GM10847 (cell line): ENCODE results near the gene LYPLA2.
A peak's percentile ranks its signal among the peaks of the same experiment; 100 is the strongest.

ENCODE experiments used
- POLR2A ChIP-seq: IDR thresholded peaks from 2 replicates; pipeline ENCODE4 v1.6.1; 2011; ENCODE audit not compliant: insufficient read length; ENCODE audit errors: extremely low read depth

Gene LYPLA2

GRCh38 chr1:23790696-23791515 is at the start of gene LYPLA2:
Gene LYPLA2 (plus strand): TSS chr1:23791145. CDS start chr1:23792683, 1,538 bp downstream.
- peak; percentile 54 for TF ChIP-seq POLR2A

GRCh38 chr1:23741609-23742008 is 49.3 kb upstream of the LYPLA2 start:
- TF ChIP-seq POLR2A = no peak

- no peak for TF ChIP-seq POLR2A
Observed at GRCh38 chr1:23742670-23743286, 48.2 kb upstream of the LYPLA2 start.

GRCh38 chr1:23743287-23744152 is 47.4 kb upstream of the LYPLA2 start, which contains the start of gene ELOA:
Gene ELOA (plus strand): TSS chr1:23743471. CDS start chr1:23743504, 33 bp downstream.
- TF ChIP-seq POLR2A = peak; percentile 88

GRCh38 chr1:23745515-23745914 is 45.4 kb upstream of the LYPLA2 start:
- no peak for TF ChIP-seq POLR2A

- no peak for TF ChIP-seq POLR2A
Observed at GRCh38 chr1:23748016-23748415, 42.9 kb upstream of the LYPLA2 start.

GRCh38 chr1:23751050-23751814 is 39.7 kb upstream of the LYPLA2 start:
- no peak for TF ChIP-seq POLR2A

GRCh38 chr1:23751815-23752200 is 39.1 kb upstream of the LYPLA2 start:
- TF ChIP-seq POLR2A = no peak

- no peak for TF ChIP-seq POLR2A
Observed at GRCh38 chr1:23752909-23753308, 38.0 kb upstream of the LYPLA2 start.

- no peak for TF ChIP-seq POLR2A
Observed at GRCh38 chr1:23756676-23757075, 34.3 kb upstream of the LYPLA2 start.

GRCh38 chr1:23757812-23758211 is 33.1 kb upstream of the LYPLA2 start:
- TF ChIP-seq POLR2A = no peak

GRCh38 chr1:23759277-23759676 is 31.7 kb upstream of the LYPLA2 start:
- TF ChIP-seq POLR2A = no peak

- TF ChIP-seq POLR2A = no peak
Observed at GRCh38 chr1:23763041-23763577, 27.8 kb upstream of the LYPLA2 start.

- TF ChIP-seq POLR2A = no peak
Observed at GRCh38 chr1:23768733-23769132, 22.2 kb upstream of the LYPLA2 start.
